ENCODE results near the gene CKAP2L.

DNA sequence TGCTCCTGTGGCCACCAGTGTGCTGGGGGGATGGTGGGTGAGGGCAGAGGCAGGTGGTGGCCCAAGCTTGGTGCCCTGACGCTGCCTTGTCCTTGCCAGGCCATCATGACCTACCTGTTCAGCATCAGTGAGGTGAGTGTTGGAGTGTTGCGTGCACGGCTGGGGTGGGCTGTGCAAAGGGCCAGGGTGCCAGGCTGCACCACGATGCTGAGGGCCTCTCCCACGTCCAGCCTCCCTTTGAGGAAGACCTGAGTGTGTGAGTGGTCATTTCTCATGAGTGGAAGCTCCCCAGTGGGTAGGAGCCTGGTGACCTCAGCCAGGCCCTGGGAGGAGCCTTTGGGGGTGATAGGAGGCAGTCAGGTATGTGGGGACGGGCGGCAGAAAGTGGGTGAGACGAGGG is 40.4 kb downstream of the CKAP2L start:
- no peak for TF ChIP-seq CTCF (conservative IDR thresholded peaks at IDR 0.05; ENCODE audit: low read length)
- TF ChIP-seq EZH2phosphoT487 (IDR thresholded peaks at IDR 0.05; ENCODE audit: borderline replicate concordance) = no peak

Measured in Loucy (cell line).